Heart left ventricle (tissue), 16 donors: ENCODE measurements around the gene NDUFA8. TPM values are rescaled to one million over a fixed set of nuclear protein-coding genes. Genes with fewer than 3 reads are reported as not detected.

ENCODE experiments used
- ATAC-seq, 4 donors: fragments of 200-7000 bp; cut with Tn5 transposase; one replicate each; pipeline ENCODE4 v1.9.1; 2020 to 2022; ENCODE audit warnings: moderate library complexity in 4 of 4, mild to moderate bottlenecking in 3 of 4, moderate number of reproducible peaks in 1 of 4
- DNase-seq, 5 donors: peaks; one replicate each; pipeline ENCODE4 v3.0.0-alpha.2; 2020
- H3K27ac ChIP-seq, 12 donors: fragments of 200-600 bp; sonication (generic) in 4 of 12; one replicate each; pipeline versions ENCODE4 v1.5.0 to v1.8.0; 2016 to 2022; ENCODE audit warnings: mild to moderate bottlenecking in 2 of 12
- H3K27me3 ChIP-seq, 9 donors: fragments of 200-600 bp; sonication (generic) in 2 of 9; one replicate each; pipeline versions ENCODE4 v1.5.1 to v1.8.0; 2016 to 2022; ENCODE audit warnings: mild to moderate bottlenecking in 3 of 9
- H3K36me3 ChIP-seq, 9 donors: fragments of 200-600 bp; sonication (generic) in 2 of 9; one replicate each; pipeline versions ENCODE4 v1.5.0 to v1.8.0; 2018 to 2022; ENCODE audit warnings: mild to moderate bottlenecking in 2 of 9
- H3K4me1 ChIP-seq, 12 donors: fragments of 200-600 bp; sonication (generic) in 4 of 12; one replicate each; pipeline versions ENCODE4 v1.5.0 to v1.8.0; 2016 to 2022; ENCODE audit warnings: mild to moderate bottlenecking in 3 of 12
- H3K4me3 ChIP-seq, 12 donors: fragments of 200-600 bp; sonication (generic) in 4 of 12; one replicate each; pipeline versions ENCODE4 v1.5.0 to v1.8.0; 2017 to 2022; ENCODE audit warnings: mild to moderate bottlenecking in 9 of 12, moderate library complexity in 4 of 12
- H3K9me3 ChIP-seq, 12 donors: fragments of 200-600 bp; sonication (generic) in 4 of 12; one replicate each; pipeline versions ENCODE4 v1.5.0 to v1.8.0; 2016 to 2022; ENCODE audit warnings: mild to moderate bottlenecking in 1 of 12
- POLR2A ChIP-seq, 2 donors: fragments of 450-650 bp; IDR thresholded peaks; one replicate each; pipeline ENCODE4 v1.6.1; 2017; ENCODE audit warnings: antibody characterized with exemption in 2 of 2, mild to moderate bottlenecking in 2 of 2, moderate library complexity in 2 of 2
- WGBS, 4 donors: extraction: QIAGEN DNeasy Blood & Tissue Kit in 2 of 4; methylation state at CpG; one replicate each; pipeline versions ENCODE4 v1.1.5 to v1.1.7; 2013 to 2018; 5-methylcytosine and 5-hydroxymethylcytosine counted together
- intact Hi-C, 10 donors: fragments of 100-400 bp; cut with DNase I; formaldehyde crosslinking; loops; one replicate each; pipeline versions ENCODE4 v1.11.1 to v1.14.2; 2022
- polyA plus RNA-seq, 2 donors: library from polyadenylated mRNA; stranded (reverse); fragments of 200-250 nt; gene quantifications; one replicate each; pipeline ENCODE4 v1.2.3, GENCODE V29; 2013
- total RNA-seq, 9 donors: library from RNA; depleted of rRNA in 2 of 9; stranded (reverse); fragments of >200 nt in 2 of 9; fragmentation: NEBNext Ultra II Directional in 3 of 9; extraction: Animal tissue kit (Norgen Biotek cat#: 25700) in 3 of 9; gene quantifications; one replicate each; pipeline versions ENCODE4 v1.1.0 to v1.2.4, GENCODE V29; 2016 to 2023
- TF ChIP-seq, protein P1 (sequence below), 12 donors: fragments of 200-600 bp; sonication (generic) in 4 of 12; IDR thresholded peaks; one replicate each; pipeline versions ENCODE4 v1.5.0 to v1.8.0; 2018 to 2022; ENCODE audit warnings: antibody characterized with exemption in 12 of 12, mild to moderate bottlenecking in 5 of 12
- donor health status: ischemic (EF 13 %, LVEDD 7.1; RV severe dilation, severe dysfunction).
- donor health status: healthy with polysubstance abuse.
- donor health status: DM: no; HTN: yes; CAD: no.
- donor health status: DM: no; HTN: no; CAD: no.
- donor health status: ischemic (EF 25% LVEDD 6.9; RV normal size, moderate dysfunction).
- donor health status: ischemic (EF 25% LVEDD 5.7; RV mildly dilated, moderate dysfunction).
- donor health status: healthy.
- donor health status: DM: yes; HTN: yes; CAD: no.
- donor health status: ischemic (EF 35%, LVEDD 5.7; RV mildly dilated, moderate dysfunction).
- donor health status: nonischemic (EF 11% LVEDD 7.7; RV severe dilation, severe dysfunction).
- donor health status: DM: yes; HTN: yes; CAD: no.
- donor health status: PGD.
- donor health status: ischemic (EF 29% LVEDD 5.4; RV normal size, mild dysfunction).
- donor health status: nonischemic (EF 23%, LVEDD 6.1; RV moderate dilation, normal function).

NDUFA8 gene
- total and polyA plus RNA-seq, 11 donors: 183 to 919 (median 261) TPM

DNA sequence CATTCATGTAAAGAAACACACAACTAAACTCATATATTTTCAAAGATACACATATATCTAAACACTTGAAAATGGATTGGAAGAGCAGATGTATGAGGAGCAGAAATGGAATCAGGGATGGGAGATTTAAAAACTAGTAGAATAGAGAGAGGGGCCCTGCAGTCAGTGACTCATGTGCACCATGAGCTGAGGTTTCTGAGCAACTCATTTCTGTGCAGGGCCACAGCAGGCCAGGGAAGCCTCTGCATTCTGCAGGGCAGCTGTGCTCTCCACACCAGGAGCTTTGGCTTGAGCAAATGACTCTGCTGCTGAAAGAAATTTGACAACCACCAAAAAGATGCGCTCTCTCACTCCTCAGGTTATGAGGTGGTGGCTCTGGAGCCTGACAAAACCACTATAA lies 42.1 kb upstream of the NDUFA8 start:
- Histone ChIP-seq H3K4me3 (no peak overlapping the region), H3K9me3 (no peaks in the 10 kb centered on the region), H3K36me3 (no peaks in the 10 kb centered on the region), H3K27ac (no peak overlapping the region), H3K27me3 (peaks cover 0 to 9% (median 0%) of the 10 kb centered on the region in 9 donors), H3K4me1 (peaks cover 0 to 7% (median 0%) of the 10 kb centered on the region in 12 donors)
- TF ChIP-seq, protein P1, sequence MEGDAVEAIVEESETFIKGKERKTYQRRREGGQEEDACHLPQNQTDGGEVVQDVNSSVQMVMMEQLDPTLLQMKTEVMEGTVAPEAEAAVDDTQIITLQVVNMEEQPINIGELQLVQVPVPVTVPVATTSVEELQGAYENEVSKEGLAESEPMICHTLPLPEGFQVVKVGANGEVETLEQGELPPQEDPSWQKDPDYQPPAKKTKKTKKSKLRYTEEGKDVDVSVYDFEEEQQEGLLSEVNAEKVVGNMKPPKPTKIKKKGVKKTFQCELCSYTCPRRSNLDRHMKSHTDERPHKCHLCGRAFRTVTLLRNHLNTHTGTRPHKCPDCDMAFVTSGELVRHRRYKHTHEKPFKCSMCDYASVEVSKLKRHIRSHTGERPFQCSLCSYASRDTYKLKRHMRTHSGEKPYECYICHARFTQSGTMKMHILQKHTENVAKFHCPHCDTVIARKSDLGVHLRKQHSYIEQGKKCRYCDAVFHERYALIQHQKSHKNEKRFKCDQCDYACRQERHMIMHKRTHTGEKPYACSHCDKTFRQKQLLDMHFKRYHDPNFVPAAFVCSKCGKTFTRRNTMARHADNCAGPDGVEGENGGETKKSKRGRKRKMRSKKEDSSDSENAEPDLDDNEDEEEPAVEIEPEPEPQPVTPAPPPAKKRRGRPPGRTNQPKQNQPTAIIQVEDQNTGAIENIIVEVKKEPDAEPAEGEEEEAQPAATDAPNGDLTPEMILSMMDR (IDR thresholded peaks at IDR 0.05): no peak
- peak in 1 of 4 donors; percentile 6 for ATAC-seq
- intact Hi-C loops: no loop called here
- 94 to 100% (median 100%) methylated on average over 1 of the region's 1 CpG for WGBS, 4 donors
- peak in 1 of 5 donors; percentile 8 for DNase-seq

DNA sequence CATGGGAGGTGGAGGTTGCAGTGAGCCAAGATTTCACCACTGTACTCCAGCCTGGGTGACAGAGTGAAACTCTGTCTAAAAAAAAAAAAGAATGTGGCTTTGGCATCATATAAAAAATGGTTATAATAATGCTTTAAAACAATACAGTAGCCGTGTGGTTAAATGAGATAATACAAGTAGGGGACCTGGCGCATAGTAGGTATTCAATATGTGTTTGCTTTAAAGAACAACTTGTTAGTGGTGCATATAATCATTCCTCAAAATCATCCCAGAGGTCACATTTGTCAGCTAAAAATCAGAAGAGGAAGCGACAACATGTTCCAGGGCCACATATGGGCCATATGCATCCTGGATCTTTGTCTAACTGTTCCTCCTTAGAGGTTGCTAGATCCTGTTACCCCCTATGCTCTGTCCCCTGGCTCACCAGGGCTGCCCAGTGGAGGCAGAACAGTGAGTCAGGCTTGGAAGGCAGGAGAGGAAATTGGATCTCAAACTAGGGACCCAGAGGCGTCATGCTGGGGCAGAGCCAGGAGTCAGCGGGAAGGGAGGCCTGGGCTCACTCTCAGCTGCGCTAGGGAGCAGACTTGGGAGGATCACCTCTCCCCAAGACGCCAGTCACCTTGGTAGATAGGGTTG lies 41.5 kb upstream of the NDUFA8 start:
- ATAC-seq (peak in 1 of 4 donors; percentile 29), DNase-seq (peak in 1 of 5 donors; percentile 31)

DNA sequence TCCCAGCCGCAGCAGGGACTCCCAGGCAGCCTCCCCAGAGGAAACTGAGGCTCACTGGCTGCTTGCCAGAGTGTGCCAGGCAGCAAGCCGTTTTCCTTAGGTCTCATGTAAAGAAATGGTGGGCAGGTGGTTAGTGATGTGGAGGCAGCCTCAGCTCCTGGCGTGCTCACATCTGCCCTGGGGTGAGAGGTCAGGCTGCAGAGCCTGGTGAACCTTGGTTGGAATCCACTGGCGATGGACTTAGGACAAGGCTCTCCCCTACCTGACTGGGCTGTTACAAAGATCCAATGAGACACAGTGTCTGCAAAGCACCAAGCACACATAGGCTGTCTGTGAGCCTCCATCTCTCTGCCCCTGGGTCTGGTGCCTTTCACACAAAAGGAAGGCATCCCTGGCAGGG lies 38.3 kb upstream of the NDUFA8 start:
- peaks cover 0 to 16% (median 0%) of the 10 kb centered on the region in 9 donors for H3K27me3 ChIP-seq
- intact Hi-C loops: no loop called here
- H3K27ac ChIP-seq: no peak overlapping the region
- 78 to 83% (median 80%) methylated on average over 4 of the region's 4 CpGs for WGBS, 4 donors
- DNase-seq (no peak), ATAC-seq (no peak)
- H3K36me3 ChIP-seq: no peaks in the 10 kb centered on the region
- no peak for TF ChIP-seq POLR2A (IDR thresholded peaks at IDR 0.05)
- no peaks in the 10 kb centered on the region for H3K9me3 ChIP-seq
- peaks cover 0 to 7% (median 0%) of the 10 kb centered on the region in 12 donors for H3K4me1 ChIP-seq
- no peak overlapping the region for H3K4me3 ChIP-seq

More for the DNA sequence above, 41.5 kb upstream of the NDUFA8 start:
- Histone ChIP-seq H3K27me3 (peaks cover 0 to 9% (median 0%) of the 10 kb centered on the region in 9 donors), H3K4me3 (no peak overlapping the region), H3K9me3 (no peaks in the 10 kb centered on the region), H3K4me1 (peaks cover 0 to 7% (median 0%) of the 10 kb centered on the region in 12 donors), H3K36me3 (no peaks in the 10 kb centered on the region), H3K27ac (no peak overlapping the region)
- TF ChIP-seq POLR2A (IDR thresholded peaks at IDR 0.05): no peak
- TF ChIP-seq, protein P1 (IDR thresholded peaks at IDR 0.05): no peak
- intact Hi-C loops: no loop called here
- WGBS, 4 donors: 71 to 77% (median 75%) methylated on average over 7 of the region's 7 CpGs

DNA sequence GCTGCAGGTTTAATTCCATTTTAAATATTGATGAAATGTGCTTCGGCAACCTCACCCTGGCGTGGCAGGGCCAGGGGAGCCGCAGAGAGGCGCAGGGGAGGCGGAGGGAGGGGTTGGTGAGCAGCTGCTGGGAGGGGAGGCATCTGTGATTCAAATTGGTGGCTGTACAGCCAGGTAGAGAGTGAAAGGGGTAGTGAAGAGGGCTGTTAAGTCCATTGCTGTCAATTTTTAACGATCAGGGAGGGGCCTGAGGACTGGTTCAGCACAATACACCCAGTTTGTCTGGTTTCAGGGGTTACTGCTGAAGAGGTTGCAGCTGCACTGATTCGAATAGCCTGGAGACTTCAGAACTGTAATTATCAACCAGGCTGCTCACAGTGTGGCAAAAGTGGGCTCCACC lies 37.8 kb upstream of the NDUFA8 start:
- TF ChIP-seq POLR2A (IDR thresholded peaks at IDR 0.05): no peak
- TF ChIP-seq, protein P1 (IDR thresholded peaks at IDR 0.05): no peak
- intact Hi-C loops: no loop called here
- H3K27me3 ChIP-seq: peaks cover 0 to 16% (median 0%) of the 10 kb centered on the region in 9 donors
- no peaks in the 10 kb centered on the region for H3K36me3 ChIP-seq
- DNase-seq (no peak), ATAC-seq (no peak)
- no peaks in the 10 kb centered on the region for H3K9me3 ChIP-seq
- H3K27ac ChIP-seq: no peak overlapping the region
- peaks cover 0 to 7% (median 0%) of the 10 kb centered on the region in 12 donors for H3K4me1 ChIP-seq
- WGBS, 4 donors: 61 to 71% (median 66%) methylated on average over 7 of the region's 7 CpGs
- no peak overlapping the region for H3K4me3 ChIP-seq

DNA sequence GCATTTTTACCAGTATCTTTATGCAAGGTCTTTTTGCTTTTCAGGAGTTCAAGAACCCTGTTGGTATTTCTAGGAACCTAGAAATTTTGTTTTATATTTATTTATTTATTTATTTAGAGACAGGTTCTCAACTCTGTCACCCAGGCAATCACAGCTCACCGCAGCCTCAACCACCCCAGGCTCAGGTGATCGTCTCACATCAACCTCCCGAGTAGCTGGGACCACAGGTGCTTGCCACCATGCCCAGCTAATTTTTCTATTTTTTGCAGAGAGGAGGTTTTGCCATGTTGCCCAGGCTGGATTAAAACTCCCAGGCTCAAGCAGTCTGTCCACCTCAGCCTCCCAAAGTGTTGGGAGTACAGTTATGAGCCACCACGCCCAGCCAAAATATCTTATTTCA lies 36.3 kb upstream of the NDUFA8 start:
- intact Hi-C loops: no loop called here
- Histone ChIP-seq H3K36me3 (no peaks in the 10 kb centered on the region), H3K27ac (no peak overlapping the region), H3K4me3 (no peak overlapping the region), H3K4me1 (no peaks in the 10 kb centered on the region), H3K9me3 (no peaks in the 10 kb centered on the region), H3K27me3 (peaks cover 0 to 16% (median 0%) of the 10 kb centered on the region in 9 donors)
- whole genome bisulfite sequencing, 4 donors: 85 to 99% (median 89%) methylated on average over 4 of the region's 4 CpGs
- ATAC-seq (no peak), DNase-seq (no peak)
- TF ChIP-seq, protein P1 (IDR thresholded peaks at IDR 0.05): no peak
- no peak for TF ChIP-seq POLR2A (IDR thresholded peaks at IDR 0.05)
